Lung microvascular endothelial cell (primary cell): Measurements from ENCODE around the gene ANAPC15. TPM values are rescaled to one million over a fixed set of nuclear protein-coding genes. Genes with fewer than 3 reads are reported as not detected.
"Not testable (repeated sequence)": the region's sequence is repeated elsewhere in the genome, so short reads cannot be mapped to it uniquely, and the experiment has no call there.

Experiments
- DNase-seq, 2 donors: peaks; one replicate each; pipeline versions ENCODE4 v3.0.0 to v3.0.0-alpha.2; 2010; ENCODE audit warnings: low read depth in 2 of 2
- total RNA-seq: library from RNA; depleted of rRNA; stranded (reverse); fragments of >200 nt; gene quantifications from 2 replicates; pipeline ENCODE4 v1.2.1, GENCODE V29; 2014

The ANAPC15 gene
- total RNA-seq, result 16.9 and 25.1 TPM in 2 replicates

DNA sequence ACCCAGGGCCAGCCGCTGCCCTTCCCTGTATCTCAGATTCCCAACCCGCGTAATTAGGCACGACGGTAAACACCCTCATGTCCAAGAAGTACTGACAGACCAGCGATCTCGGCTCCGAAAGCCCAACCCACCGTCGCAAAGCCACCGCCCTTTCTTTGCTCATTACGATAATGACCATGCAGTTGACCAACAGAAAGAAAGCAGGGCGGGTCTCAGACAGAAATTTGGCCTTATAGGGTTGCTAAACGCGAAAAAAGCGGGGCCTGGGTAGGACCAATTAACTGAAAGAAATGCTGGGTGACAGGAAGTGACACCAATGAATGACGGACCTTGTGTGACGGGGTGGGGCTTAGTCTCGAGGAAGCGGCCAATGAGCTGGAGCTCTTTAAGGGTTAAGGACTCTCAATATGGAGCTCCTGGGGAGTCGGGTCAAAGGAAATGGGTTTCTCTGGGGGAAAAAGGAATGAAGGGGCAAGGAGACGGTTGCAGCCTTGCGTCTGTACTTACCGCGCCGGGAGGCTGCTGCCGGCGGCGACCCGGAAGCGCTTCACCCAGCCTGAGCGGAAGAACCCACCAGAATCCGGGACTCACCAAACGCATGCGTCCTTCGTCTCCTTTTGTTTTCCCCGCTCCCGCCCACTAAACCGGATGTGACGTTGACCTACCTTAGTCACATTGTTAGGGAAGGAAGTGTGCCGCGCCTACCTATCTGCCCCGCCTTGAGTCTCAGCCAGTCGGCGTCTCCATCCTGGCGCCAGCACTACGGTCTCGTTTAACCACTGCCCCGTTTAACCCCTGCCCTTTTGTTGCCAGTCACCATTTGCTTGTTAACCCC lies at the start of gene ANAPC15:
ANAPC15 (minus strand) TSS at position 553 of the 835 bp plus-strand sequence. CDS start 1,419 bp downstream, outside the sequence.
- peak; percentile 100 for DNase-seq

GRCh38 chr11:72160319-72160718 lies 47.8 kb upstream of the ANAPC15 start:
- DNase-seq, result no peak

DNA sequence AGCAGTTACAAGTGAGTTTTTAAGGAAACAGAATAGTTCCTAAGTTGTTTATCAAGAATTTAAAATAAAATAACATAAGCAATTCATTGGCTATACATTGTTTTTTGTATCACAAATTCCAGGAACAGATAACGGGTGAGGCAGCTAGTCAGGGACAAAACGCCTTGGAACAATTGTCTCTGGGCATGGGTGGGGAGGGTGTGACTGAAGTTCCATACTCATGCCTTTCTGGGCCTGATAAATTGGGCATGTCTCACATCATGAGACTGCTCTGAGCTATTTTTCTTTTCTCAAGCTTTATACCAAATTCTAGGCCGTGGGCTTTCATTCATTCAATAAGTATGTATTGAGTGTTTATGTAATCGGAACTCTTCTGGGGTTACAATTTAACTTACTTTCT lies 44.6 kb upstream of the ANAPC15 start:
- no peak for DNase-seq

DNA sequence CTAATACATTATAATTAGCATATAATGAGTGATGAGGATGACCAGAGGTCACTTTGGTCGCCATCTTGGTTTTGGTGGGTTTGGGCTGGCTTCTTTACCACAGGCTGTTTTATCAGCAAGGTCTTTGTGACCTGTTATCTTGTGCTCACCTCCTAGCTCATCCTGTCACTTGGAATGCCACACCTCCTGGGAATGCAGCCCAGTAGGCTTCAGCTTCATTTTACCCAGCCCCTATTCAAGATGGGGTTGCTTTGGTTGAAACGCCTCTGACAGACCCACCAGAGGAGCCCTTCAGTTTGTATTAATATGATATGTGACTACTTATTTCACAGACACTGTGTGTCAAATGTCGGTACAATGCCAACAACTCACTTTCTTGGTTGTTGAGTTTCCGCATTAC lies 43.3 kb upstream of the ANAPC15 start:
- DNase-seq, result no peak

DNA sequence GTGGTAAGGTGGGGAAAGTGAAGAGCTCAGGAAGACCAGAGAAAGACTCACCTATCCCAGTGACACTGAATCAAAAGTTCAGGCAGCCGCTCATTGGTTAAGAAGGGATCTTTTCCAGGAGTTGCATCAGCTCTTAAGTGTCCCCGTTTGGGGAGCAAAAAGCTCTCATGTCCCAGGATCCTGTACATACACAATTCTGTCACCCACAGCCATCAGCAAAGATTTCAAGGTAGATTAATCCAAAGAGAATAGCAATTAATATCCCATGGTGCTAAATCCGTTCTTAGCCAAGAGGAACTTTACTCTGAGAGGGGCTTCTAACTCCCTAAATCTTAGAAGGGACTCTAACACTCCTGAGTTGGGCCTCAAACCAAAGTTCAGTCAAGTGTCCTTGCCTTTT lies 42.3 kb upstream of the ANAPC15 start:
- DNase-seq, result no peak

DNA sequence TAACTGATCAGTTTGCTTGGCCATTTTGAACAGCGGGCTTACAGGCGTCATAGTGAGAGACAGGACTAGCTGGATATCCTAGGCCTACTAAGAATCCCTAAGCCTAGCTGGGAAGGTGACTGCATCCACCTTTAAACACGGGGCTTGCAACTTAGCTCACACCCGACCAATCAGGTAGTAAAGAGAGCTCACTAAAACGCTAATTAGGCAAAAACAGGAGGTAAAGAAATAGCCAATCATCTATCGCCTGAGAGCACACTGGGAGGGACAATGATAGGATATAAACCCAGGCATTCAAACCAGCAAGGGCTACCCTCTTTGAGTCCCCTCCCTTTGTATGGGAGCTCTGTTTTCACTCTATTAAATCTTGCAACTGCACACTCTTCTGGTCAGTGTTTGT lies 41.4 kb upstream of the ANAPC15 start:
- not testable (repeated sequence) for DNase-seq

DNA sequence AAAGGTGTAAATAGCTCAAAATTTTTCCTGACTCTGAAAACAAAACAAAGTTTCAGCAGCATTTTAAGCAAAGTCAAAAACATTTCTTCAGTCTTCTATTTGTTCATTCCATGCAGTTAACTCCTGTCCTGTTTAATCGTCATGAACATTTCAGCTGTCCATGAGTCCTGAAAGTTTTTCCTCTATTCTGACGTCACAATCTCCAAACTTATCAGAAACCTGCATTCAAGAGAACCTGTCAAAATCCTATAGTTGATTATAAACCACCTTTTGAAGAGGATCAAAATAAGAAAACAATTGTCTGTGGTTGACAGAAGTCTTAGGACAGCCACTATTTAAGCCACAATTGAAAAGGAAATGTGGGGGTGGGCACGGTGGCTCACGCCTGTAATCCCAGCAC lies 38.4 kb upstream of the ANAPC15 start:
- no peak for DNase-seq

DNA sequence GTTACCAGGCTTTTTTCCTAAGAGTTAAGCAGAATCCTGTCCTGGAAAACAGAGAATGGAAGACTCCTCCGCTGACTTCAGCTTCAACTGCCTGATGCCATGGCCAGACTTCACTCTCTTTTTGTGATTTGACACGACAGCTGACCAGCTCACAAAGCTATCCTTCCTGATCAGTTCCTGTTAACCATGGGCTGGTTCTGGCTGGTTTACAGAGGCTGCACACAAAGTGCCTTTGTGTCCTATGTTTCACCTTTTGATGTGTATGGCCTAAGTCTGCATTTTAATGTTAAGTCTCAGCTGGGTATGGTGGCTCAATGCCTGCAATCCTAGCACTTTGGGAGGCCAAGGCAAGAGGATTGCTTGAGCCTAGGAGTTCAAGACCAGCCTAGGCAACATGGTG lies 34.1 kb upstream of the ANAPC15 start:
- DNase-seq, result no peak

DNA sequence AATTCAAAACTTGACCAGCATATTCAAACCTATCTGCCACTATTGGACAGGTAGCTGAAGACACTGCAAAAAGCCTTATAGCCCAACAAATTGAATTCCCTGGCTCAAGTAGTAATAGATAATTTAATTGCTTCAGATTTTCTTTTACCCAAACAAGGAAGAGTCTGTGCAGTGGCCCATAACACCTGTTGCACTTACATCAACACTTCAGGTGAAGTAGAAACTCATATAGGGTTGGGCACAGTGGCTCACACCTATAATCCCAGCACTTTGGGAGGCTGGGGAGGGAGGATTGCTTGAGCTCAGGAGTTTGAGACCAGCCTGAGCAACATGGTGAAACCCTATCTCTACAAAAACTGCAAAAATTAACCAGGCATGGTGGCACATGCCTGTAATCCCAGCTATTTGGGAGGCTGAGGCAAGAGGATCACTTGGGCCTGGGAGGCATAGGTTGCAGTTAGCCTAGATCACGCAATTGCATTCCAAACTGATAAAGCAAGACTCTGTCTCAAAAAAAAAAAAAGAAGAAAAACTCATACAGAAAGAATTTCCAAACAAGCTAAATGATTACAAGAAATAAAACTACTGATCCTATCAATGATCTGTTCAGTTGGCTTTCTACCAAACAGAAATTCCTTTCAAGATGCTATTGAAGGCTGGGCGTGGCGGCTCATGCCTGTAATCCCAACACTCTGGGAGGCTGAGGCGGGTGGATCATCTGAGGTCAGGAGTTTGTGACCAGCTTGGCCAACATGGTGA lies 32.5 kb upstream of the ANAPC15 start:
- DNase-seq, result no peak

DNA sequence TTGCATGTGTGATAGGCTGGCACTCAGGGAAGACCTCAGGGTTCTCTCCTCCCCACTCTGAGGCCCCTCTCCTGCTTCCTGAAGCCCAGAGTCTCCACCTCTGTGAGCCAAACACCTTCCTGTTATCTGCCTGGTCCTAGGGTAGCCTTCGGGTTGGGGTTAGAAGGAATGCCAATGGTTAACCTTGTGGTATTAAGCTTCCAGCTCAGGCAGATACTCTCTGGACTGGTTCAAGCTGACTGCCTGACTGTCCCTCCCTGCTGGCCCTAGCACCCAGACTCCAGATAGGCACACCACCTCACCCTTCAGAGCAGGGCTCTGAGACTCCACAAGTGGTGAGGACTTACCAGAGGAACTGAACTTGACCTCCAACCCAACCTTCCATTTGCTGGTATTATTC lies 30.0 kb upstream of the ANAPC15 start:
- DNase-seq, result not testable (repeated sequence)

GRCh38 chr11:72142086-72142485 lies 29.6 kb upstream of the ANAPC15 start:
- not testable (repeated sequence) for DNase-seq

DNA sequence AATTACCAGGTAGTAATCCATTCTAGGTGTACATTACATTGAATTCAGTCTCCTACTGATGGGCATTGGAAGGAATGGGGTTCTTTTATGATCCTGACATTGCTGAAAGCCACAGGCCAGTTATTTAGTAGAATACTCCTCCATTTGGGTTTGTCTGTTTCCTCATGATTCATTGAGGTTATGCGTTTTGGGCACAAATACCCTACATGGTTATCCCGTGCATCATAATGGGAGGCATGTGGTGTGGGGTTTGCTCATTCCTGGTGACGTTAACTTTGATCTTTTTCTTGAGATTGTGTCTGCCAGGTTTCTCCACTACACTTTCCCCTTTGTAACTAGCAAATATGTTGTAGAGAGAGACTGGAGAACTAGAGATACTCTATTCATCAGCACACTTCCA lies 28.6 kb upstream of the ANAPC15 start:
- peak in 1 of 2 donors; percentile 22 for DNase-seq

- DNase-seq, result no peak
Observed at GRCh38 chr11:72140661-72141060, 28.2 kb upstream of the ANAPC15 start.

- no peak for DNase-seq
Observed at GRCh38 chr11:72139500-72139899, 27.0 kb upstream of the ANAPC15 start.

DNA sequence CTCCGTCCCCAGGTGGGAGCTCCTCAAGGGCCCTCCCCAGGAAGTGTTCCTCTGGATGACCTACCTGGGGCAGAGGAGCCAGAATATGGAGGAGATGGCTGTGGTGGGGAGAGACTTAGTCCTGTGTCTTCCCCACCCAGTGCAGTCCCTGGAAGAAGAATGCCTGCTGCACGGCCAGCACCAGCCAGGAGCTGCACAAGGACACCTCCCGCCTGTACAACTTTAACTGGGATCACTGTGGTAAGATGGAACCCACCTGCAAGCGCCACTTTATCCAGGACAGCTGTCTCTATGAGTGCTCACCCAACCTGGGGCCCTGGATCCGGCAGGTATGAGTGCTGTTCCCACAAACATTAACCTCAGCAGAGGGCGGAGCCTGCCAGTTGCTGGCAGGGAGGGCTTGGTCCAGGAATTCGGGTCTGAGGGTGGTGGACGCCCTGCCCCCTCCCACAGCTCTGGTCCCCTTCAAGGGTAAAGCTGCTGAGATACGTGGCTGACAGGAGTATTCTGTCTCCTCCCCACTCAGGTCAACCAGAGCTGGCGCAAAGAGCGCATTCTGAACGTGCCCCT lies 26.4 kb upstream of the ANAPC15 start:
- no peak for DNase-seq

GRCh38 chr11:72136684-72137262 lies 24.3 kb upstream of the ANAPC15 start:
- DNase-seq, result no peak

- no peak for DNase-seq
Observed at GRCh38 chr11:72135891-72136683, 23.6 kb upstream of the ANAPC15 start.

GRCh38 chr11:72135473-72135872 lies 23.0 kb upstream of the ANAPC15 start, which contains the start of gene FOLR3:
Gene FOLR3 (plus strand): TSS chr11:72135725. CDS start chr11:72135953, 228 bp downstream.
- not testable (repeated sequence) for DNase-seq

- no peak for DNase-seq
Observed at GRCh38 chr11:72132646-72133045, 20.2 kb upstream of the ANAPC15 start.

GRCh38 chr11:72129381-72129780 lies 16.9 kb upstream of the ANAPC15 start:
- no peak for DNase-seq

DNA sequence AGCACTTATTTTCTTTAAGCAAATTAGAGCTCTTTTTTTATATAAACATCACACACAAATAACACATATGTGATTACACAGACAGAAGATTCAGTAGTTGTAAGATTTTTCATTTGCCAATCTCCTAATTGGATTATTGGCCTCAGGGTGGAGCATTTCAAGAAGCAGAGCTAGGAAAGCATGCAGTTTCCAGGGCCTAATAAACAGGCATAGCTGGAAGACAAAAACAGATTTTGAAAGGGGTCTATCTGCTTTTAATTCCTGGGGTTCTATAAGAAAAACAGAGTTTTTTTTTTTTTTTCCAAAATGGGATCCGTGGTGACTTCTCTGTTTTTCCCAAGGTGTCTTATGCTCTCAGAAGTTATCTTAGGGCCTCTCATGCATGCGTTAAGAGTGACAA lies 15.4 kb upstream of the ANAPC15 start:
- DNase-seq, result no peak
